HG03135 (cell line): ENCODE measurements around the gene F2R.

Experiments
- ATAC-seq: cut with Tn5 transposase; IDR thresholded peaks from one replicate; pipeline ENCODE4 v1.9.1; 2021; ENCODE audit warnings: mild to moderate bottlenecking, moderate library complexity; ENCODE audit not compliant: unreplicated experiment

F2R gene

GRCh38 chr5:76690037-76690679 is 25.8 kb upstream of the F2R start:
- no peak for ATAC-seq

- no peak for ATAC-seq
Observed at GRCh38 chr5:76690704-76691466, 25.0 kb upstream of the F2R start.

GRCh38 chr5:76691467-76692273 is 24.3 kb upstream of the F2R start:
- no peak for ATAC-seq

- ATAC-seq, result no peak
Observed at GRCh38 chr5:76692274-76692540, 23.7 kb upstream of the F2R start.

- ATAC-seq, result no peak
Observed at GRCh38 chr5:76692651-76693050, 23.3 kb upstream of the F2R start.

- ATAC-seq, result no peak
Observed at GRCh38 chr5:76693141-76693540, 22.8 kb upstream of the F2R start.

GRCh38 chr5:76694317-76694716 is 21.6 kb upstream of the F2R start:
- no peak for ATAC-seq

- ATAC-seq, result no peak
Observed at GRCh38 chr5:76695346-76695745, 20.6 kb upstream of the F2R start.

- ATAC-seq, result no peak
Observed at GRCh38 chr5:76696251-76696650, 19.7 kb upstream of the F2R start.

GRCh38 chr5:76697670-76698069 is 18.3 kb upstream of the F2R start:
- no peak for ATAC-seq

GRCh38 chr5:76700571-76700970 is 15.4 kb upstream of the F2R start:
- ATAC-seq, result no peak

GRCh38 chr5:76701298-76701697 is 14.6 kb upstream of the F2R start:
- no peak for ATAC-seq

- no peak for ATAC-seq
Observed at GRCh38 chr5:76703707-76704106, 12.2 kb upstream of the F2R start.

GRCh38 chr5:76704131-76704663 is 11.7 kb upstream of the F2R start:
- ATAC-seq, result no peak

- ATAC-seq, result no peak
Observed at GRCh38 chr5:76705574-76705973, 10.4 kb upstream of the F2R start.

GRCh38 chr5:76709762-76710161 is 6.2 kb upstream of the F2R start:
- ATAC-seq, result no peak

- no peak for ATAC-seq
Observed at GRCh38 chr5:76710991-76711390, 4.9 kb upstream of the F2R start.

- no peak for ATAC-seq
Observed at GRCh38 chr5:76714751-76715485, 1.0 kb upstream of the F2R start.

GRCh38 chr5:76715486-76715735 is 515 bp upstream of the F2R start:
- ATAC-seq, result no peak

GRCh38 chr5:76716456-76717157 is 681 bp downstream of the F2R start:
- no peak for ATAC-seq
